HG03354 (cell line): ENCODE data around the gene PFKFB3.
"Not testable (repeated sequence)": the region's sequence is repeated elsewhere in the genome, so short reads cannot be mapped to it uniquely, and the experiment has no call there.

Experiments used
- ATAC-seq: cut with Tn5 transposase; IDR thresholded peaks from one replicate; pipeline ENCODE4 v1.9.1; 2021; ENCODE audit warnings: mild to moderate bottlenecking; ENCODE audit not compliant: unreplicated experiment, poor library complexity, severe bottlenecking

Gene PFKFB3

DNA sequence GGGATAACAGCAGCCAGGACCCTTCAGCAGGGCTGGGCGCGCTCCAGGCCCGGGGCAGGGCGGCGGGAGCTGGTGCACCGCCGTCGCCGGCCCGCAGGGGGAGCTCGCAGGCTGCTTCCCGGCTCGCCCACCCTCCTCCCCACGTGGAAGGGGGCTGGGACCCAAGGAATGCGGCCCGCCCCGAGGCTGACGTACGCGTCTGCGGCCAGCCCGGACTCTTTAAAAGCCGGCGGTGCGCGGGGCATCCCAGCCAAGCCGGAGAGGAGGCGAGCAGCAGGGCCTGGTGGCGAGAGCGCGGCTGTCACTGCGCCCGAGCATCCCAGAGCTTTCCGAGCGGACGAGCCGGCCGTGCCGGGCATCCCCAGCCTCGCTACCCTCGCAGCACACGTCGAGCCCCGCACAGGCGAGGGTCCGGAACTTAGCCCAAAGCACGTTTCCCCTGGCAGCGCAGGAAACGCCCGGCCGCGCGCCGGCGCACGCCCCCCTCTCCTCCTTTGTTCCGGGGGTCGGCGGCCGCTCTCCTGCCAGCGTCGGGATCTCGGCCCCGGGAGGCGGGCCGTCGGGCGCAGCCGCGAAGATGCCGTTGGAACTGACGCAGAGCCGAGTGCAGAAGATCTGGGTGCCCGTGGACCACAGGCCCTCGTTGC lies at the start of gene PFKFB3:
Gene PFKFB3, plus strand, starts transcription at position 249 of the 647 bp plus-strand sequence. Its CDS starts 329 bp downstream, at position 578.
- peak; percentile 72 for ATAC-seq

DNA sequence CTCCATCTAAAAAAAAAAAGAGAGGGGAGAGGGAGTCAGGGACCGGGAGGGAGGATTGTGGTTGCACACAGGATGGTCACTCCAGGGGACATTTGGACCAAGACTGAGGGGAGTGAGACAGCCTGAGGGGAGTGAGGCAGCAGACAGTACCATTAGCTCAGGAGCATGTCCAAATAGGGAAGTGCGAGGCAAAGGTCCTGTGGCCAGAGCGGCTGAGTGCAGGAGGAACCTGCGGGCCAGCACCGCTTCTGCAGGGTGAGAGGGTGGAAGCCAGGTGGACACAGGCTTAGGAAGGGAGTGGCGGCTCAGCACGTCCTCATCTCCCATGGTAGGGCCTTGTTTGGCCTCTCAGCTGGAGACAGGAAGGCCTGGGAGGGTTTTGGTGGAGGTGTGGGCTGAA lies 48.9 kb upstream of the PFKFB3 start:
- ATAC-seq = no peak

DNA sequence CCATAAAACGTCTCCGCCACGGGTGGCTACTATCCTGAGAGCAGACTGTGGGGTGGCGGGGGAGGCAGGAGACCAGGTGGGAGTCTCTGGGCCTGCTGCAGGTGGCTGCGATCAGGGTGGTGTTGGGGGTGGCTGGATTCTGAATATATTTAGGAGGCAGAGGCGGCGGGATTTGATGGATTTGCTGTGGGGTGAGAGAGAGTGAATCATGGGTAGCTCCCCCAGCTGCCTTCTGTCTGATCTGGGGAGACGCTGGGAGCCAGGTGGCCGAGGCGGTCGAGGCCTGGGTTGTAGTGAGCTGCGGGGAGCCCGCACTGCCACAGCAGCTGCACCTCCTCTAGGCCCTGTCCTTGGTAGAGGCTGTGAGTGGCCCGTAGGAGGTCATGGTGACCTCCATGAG lies 48.2 kb upstream of the PFKFB3 start:
- no peak for ATAC-seq

DNA sequence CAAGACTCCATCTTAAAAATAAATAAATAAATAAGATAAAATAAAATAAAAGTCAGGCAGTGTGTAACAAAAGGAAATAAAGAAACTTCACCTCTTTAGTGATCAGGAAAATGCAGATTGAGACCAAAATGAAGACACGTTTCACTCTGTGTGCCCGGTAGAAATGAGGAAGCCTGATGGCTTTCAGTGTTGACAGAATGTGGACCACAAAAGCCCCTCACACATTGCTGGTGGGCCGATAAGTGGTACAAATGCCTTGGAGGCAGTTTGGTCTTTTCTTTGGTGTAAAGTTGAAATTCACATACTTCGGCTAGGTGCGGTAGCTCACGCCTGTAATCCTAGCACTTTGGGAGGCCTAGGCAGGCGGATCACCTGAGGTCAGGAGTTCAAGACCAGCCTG lies 44.5 kb upstream of the PFKFB3 start:
- no peak for ATAC-seq

DNA sequence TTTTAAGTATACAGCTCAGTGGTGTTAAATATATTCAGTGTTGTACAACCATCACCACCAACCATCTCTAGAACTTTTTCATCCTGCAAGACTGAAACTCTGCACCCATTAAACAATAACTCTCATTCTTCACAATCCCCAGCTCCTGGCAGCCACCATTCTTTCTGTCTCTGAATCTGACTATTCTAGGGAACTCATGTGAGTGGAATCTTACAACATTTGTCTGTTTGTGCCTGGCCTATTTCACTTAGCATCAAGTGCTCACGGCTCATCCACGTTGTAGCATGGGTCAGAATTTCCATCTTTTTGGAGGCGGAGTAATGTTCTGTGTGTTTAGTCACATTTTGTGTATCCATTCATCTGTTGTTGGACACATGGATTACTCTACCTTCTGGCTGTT lies 40.8 kb upstream of the PFKFB3 start:
- no peak for ATAC-seq

DNA sequence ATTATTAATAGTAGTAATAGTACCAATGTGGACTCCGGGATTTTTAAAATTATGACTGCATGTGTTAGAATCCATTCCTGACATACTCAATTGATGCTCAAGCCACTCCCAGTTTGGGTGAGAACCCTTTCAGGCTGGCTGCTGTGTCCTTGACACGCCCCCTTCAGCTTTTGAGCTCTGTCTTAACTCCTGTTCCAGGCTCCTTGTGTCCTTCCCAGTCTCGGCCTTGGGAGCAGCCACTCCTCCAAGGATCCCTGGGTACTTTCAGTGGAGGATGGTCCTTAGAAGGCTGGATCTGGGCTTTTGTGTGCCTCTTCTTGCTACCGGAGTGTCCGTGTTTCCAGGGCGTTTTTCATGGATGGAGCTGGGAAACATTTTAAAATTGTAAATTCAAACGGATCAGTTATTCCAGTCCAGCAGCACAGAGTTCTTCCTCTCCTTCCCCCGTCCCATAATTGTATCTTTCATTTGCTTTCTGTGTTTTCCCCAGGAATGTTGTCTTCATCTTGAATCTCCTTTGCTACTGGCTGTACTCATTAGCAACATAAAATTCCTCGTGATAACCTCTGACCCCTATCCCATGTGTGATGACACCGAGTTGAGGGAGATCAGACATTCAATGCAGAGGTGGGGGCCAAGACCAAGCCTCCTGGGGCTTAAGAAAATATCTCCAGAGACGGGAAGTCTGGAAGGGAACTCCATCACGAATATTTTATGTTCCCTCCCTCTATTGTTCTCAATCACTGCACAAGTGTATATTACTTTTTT lies 40.0 kb upstream of the PFKFB3 start:
- ATAC-seq = no peak

DNA sequence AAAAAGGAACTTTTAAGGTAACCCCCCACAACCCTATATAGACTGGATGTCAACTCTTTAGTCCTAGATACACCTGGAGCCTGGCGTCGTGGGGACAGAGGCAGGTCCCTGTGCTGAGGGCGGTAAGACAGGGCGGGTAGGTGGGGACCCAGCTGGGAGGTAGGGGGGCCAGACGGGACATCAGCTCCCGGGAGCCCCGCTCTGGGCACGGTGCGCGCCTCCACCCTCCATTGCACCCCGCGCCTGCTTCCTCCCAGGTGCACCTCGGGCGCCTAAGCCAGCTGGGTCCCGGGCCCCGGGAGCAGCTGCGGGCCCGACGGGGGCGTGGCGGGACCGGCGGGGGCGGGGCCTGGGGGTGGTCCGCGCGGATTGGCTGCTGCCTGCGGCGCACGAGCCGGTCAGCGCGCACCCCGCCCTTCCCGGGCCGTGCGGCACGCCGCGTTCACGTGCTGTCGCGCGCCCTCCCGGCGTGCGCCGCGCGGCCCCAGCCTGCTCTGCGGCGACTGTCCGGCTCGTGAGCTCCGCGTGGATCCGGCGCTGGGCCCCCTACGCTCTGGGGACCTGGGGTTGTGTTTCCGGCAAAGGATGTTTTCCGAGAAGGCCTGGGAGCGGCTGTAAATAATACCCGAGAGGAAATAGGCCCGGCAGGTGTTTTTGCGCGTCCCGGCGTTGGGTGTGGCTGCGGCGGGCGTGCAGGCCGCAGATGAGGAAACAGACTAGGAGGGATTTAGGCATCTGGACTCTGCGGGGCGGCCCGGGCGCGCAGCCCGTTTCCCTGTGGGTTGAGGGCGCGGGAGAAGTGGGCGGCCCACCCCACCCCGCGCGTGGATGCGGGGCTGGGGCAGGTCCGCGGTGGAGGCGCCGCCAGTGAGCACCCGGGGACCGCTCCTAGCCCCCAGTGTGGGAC lies 39.1 kb upstream of the PFKFB3 start:
- ATAC-seq = peak; percentile 93

DNA sequence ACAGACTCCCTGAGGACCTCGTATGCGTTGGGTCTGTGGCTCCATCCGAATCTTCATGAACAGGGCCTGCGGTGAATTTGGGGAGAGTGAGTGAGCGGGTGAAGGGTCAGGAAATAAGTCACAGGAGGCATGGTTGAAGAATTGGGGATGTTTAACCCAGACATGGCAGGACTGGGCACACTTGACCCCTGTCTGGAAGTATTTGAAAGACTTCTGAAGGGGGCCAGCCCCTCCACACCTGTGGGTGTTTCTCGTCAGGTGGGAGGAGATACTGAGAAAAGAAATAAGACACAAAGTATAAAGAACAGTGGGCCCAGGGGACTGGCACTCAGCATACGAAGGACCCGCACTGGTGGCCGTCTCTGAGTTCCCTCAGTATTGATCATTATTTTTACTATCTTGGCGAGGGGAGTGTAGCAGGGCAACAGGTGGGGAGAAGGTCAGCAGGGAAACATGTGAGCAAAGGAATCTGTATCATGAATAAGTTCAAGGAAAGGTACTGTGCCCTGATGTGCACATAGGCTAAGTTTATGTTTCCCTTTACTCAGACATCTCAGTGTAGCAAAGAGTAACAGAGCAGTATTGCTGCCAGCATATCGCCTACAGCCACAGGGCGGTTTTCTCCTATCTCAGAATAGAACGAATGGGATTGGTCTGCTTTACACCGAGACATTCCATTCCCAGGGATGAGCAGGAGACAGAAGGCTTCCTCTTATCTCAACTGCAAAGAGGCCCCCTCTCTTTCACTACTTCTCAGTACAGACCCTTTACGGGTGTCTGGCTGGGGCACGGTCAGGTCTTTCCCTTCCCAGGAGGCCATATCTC lies 38.2 kb upstream of the PFKFB3 start:
- ATAC-seq = no peak

DNA sequence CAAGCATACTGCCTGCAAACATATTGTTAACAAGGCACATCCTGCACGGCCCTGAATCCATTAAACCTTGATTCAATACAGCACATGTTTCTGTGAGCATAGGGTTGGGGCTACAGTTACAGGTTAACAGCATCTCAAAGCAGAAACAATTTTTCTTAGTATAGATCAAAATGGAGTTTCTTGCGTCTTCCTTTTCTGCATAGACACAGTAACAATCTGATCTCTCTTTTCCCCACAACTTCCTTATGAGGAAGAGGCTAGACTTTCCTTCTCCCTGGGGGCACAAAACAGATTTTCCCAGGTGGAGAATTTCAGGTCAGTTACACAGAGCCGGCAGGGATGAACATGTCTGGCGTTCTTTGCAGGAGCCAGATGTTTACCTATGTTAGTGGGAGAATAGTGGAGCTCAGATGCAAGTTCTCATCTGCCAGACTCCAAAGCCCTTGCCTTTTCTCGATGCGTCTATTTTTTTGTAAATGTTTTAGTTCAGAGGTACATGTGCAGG lies 37.5 kb upstream of the PFKFB3 start:
- no peak for ATAC-seq

DNA sequence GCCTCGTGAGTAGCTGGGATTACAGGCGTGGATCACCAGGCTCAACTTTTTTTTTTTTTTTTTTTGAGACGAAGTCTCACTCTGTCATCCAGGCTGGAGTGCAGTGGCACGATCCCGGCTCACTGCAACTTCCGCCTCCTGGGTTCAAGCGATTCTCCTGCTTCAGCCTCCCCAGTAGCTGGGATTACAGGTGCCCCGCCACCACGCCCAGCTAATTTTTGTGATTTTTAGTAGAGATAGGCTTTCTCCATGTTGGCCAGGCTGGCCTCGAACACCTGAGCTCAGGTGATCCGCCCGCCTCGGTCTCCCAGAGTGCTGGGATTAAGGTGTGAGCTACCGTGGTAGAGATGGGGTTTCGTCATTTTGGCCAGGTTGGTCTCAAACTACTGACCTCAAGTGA lies 36.8 kb upstream of the PFKFB3 start:
- ATAC-seq = not testable (repeated sequence)

DNA sequence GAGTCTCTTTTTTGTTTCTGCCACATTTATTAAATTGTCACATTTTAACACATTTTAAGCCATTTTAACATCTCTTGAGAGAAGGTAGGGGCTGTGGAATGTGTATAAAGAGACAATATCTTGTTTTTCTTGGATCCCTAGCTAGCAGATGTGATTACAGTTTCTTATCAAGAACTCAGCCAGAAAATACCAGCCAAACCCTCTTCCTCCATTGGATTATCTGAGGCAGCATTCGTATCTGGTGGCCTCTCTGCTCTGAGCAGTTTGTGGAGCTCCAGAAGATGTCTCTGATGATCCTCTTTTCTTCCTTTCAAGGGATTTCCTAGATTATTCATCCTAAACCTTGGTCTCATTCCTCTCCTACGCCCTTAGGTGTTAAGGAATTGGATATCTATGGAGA lies 35.3 kb upstream of the PFKFB3 start:
- ATAC-seq = no peak

DNA sequence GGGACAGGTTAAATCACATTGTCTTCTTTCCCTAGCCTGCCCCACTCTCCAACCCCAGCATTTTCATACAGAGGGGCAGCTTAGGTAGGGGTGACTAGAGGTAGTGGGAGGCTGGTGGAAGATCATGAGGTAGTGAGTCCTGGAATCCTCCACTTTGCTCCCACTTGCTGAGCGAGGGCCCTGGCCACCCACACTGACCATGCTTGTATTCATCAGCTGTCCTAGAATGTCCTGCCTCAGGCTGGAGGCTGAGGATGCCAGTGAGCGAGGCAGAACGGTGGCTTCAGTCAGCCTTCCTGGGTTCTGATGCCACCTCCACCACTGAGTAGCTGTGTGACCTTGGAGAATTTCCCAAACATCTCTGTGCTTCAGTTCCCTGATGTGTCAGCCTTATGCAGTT lies 34.6 kb upstream of the PFKFB3 start:
- no peak for ATAC-seq

DNA sequence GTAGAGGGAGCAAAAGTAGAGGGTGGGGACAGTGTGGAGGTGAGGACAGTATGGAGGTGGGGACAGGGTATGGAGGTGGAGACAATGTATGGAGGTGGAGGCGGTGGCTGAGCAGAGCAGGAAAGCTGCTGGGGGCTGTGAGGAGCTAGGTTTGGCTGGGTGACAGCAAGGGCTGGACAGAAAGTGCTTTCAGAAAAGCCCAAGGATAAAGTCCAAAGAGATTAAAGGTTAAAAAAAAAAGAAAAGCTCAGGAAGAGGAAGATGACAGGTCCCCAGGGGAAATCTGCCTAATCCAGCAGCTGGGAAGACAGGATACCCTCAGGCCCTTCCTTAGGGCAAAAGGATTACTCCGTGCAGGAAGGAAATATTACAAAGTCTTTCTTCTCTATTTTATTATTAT lies 32.1 kb upstream of the PFKFB3 start:
- no peak for ATAC-seq

DNA sequence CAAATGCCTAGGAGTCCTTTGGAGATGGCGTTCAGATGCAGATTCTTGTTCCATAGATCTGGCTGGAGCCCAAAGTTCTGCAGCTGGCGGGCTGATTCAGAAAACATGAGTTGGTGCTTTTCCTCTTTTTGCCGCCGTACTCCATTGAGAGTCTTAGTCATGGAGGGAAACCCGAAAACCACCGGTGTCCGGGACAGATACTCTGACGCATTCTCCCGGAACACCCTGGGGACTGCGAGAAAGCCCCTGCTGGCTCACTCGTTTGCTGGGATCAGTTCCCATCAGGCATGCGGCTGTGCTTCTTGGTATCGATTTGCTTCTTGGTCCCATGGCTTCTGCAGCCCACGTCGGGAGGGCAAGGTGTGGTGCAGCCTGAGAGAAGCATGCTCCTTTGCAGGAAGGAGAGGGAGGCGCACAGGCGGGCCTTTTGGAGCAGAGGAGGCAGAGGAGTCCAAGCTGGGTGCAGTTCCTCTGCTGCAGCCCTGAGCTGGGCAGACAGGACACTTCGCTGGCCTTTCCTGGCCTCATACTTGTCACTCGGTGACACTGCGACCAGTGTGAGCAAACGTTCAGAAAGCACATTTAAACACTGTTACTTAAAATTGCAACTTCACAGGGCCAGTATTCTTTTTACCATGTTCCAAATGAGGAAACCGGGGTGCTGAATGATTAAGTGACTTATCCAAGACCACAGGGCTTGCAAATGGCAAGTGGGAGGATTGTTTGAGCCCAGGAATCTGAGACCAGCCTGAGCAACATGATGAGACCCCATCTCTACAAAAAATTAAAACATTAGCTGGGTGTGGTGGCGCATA lies 30.6 kb upstream of the PFKFB3 start:
- no peak for ATAC-seq

DNA sequence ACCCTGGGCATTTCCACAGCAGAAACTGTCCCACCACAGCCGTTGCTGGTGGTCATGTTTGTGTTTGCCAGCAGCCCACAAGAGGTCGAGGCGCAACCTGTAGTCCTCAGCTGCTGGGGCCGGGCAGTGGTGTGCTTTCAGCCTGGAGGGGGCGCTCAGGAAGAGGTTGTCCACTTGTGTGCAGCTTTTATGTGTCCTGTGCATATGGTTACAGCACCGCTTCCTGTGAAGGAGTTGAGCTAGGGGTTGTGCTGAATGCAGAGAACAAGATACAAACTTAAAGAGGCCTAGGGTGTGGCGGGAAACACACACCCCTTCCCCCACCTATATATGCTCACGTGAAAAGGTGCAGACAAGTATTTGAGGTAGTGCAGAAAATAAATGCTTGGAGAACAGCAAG lies 29.5 kb upstream of the PFKFB3 start:
- no peak for ATAC-seq

DNA sequence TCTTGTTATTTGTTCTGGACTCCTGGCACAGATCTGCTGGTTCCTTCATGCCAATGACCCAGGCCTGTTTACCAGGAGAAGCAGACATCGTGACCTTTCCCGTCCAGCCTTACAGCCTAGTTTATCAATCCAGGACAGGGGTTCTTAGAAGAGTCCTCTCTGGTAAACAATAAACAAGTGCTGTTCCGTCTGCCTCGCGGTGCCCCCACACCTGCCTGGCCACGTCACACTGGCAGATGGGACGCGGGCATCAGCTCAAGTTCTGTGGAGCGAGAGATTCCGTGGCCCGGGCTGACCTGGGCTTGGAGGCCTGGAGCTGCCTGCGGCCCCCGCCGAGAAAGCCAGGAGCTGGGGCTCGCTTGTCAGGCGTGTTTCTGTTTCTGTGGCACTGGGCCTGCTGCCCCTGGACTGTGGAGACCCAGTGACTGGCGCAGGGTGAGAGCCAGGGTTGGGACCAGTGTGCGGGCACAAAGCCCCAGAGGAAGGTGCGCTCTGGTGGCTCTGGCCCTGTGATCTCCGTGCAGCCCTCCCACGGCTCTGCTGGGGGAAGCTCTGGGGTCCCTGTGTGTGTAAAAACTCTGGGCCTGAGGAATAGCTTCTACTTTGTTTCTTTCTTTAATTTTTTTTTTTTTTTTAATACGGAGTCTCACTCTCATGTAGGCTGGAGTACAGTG lies 28.4 kb upstream of the PFKFB3 start:
- no peak for ATAC-seq

DNA sequence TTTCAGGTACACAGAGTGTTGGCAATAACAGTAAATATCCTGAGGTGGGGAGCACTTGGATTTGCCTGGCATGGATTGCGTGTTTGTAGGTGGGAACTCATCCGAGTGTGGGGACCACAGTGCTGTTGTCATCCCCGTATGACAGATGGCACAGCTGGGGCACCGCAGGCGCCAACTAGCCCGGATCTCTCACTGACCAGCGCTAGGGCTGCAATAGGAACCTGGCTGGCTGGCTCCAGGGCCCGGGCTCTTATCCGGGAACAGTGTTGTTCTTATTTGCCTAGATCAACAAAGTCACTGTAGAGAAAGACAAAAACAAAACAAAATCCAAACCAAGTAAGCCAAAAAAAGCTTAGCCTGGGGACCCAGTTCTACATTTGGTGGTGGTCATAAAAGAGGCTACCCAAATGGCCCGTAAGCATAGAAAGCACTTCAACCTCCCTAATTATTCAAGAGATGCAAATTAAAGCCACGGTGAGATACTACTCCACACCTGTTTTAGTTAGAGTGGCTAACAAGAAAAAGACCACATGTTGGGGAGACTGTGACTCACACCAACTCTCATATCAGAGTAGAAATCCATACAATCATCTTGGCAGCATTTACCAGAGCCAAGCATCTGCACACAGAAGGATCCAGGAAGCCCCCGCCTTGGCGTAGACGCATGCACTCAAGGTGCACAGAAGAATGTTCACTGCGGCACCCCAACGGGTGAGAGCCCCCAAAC lies 27.2 kb upstream of the PFKFB3 start:
- no peak for ATAC-seq
